CD14-positive monocyte (primary cell): ENCODE results near the gene SELENOF. TPM values are rescaled to one million over a fixed set of nuclear protein-coding genes. Genes with fewer than 3 reads are reported as not detected.

Source experiments
- DNase-seq, 3 donors: peaks; one replicate each; pipeline ENCODE4 v3.0.0-alpha.2; 2011 to 2022
- H2AFZ ChIP-seq: 2 replicates; pipeline ENCODE4 v1.6.0; 2012; ENCODE audit warnings: mild to moderate bottlenecking, low read depth, low read length, inconsistent platforms; ENCODE audit not compliant: insufficient read depth, poor library complexity, severe bottlenecking
- H3K27ac ChIP-seq, 2 donors: 1 replicate in 1 of 2; 2 replicates in 1 of 2; pipeline ENCODE4 v1.5.1; 2012 to 2013; ENCODE audit warnings: low read length in 2 of 2, control low read depth in 1 of 2, inconsistent platforms in 1 of 2, low read depth in 1 of 2, mild to moderate bottlenecking in 1 of 2
- H3K27me3 ChIP-seq, 2 donors: one replicate each; pipeline versions ENCODE4 v1.6.0 to v1.6.1; 2011 to 2013; ENCODE audit warnings: low read length in 2 of 2; ENCODE audit not compliant: control insufficient read depth in 2 of 2, insufficient read depth in 2 of 2
- H3K36me3 ChIP-seq, 2 donors: replicated peaks in 1 of 2; 1 replicate in 1 of 2; 2 replicates in 1 of 2; pipeline versions ENCODE4 v1.5.1 to v1.6.1; 2012 to 2013; ENCODE audit warnings: low read length in 2 of 2, control low read depth in 1 of 2, inconsistent platforms in 1 of 2, mild to moderate bottlenecking in 1 of 2; ENCODE audit not compliant: insufficient read depth in 2 of 2, control insufficient read depth in 1 of 2
- H3K4me1 ChIP-seq, 2 donors: 1 replicate in 1 of 2; 2 replicates in 1 of 2; pipeline versions ENCODE4 v1.5.1 to v1.6.1; 2012 to 2013; ENCODE audit warnings: low read length in 2 of 2, control low read depth in 1 of 2, inconsistent platforms in 1 of 2, mild to moderate bottlenecking in 1 of 2, moderate library complexity in 1 of 2; ENCODE audit not compliant: insufficient read depth in 2 of 2, control insufficient read depth in 1 of 2
- H3K4me2 ChIP-seq: replicated peaks from 2 replicates; pipeline ENCODE3; 2012; ENCODE audit warnings: low read length, moderate library complexity, mild to moderate bottlenecking; ENCODE audit not compliant: poor library complexity, severe bottlenecking; ENCODE audit errors: extremely low read depth
- H3K4me3 ChIP-seq, 3 experiments: fragments of 200-600 bp in 1 of 3; sonication (generic) in 1 of 3; replicated peaks in 1 of 3; 1 replicate in 2 of 3; 2 replicates in 1 of 3; pipeline ENCODE4 v1.5.1; 2011 to 2013; ENCODE audit warnings: low read length in 3 of 3, mild to moderate bottlenecking in 3 of 3, control low read depth in 2 of 3, low read depth in 2 of 3, inconsistent platforms in 1 of 3, moderate library complexity in 1 of 3
- H3K79me2 ChIP-seq: 2 replicates; pipeline ENCODE4 v1.6.0; 2012; ENCODE audit warnings: mild to moderate bottlenecking, control low read depth, inconsistent platforms, low read length, moderate library complexity; ENCODE audit not compliant: insufficient read depth
- H3K9ac ChIP-seq: 2 replicates; pipeline ENCODE4 v1.6.0; 2017; ENCODE audit warnings: low read length, mild to moderate bottlenecking; ENCODE audit not compliant: insufficient read depth, poor library complexity, severe bottlenecking
- H3K9me3 ChIP-seq, 2 donors: replicated peaks in 1 of 2; 1 replicate in 1 of 2; 2 replicates in 1 of 2; pipeline versions ENCODE4 v1.5.1 to v1.6.1; 2012 to 2013; ENCODE audit warnings: low read length in 2 of 2, control low read depth in 1 of 2; ENCODE audit not compliant: control insufficient read depth in 1 of 2, insufficient read depth in 1 of 2
- H4K20me1 ChIP-seq: 2 replicates; pipeline ENCODE4 v1.6.0; 2012; ENCODE audit warnings: mild to moderate bottlenecking, low read length, control low read depth, moderate library complexity; ENCODE audit not compliant: insufficient read depth
- H3K27ac Mint-ChIP-seq, 7 donors: one replicate each; pipeline ENCODE4 v1.8.0; 2020; ENCODE audit warnings: mild to moderate bottlenecking in 7 of 7, mixed read lengths in 7 of 7, moderate library complexity in 6 of 7, inconsistent platforms in 2 of 7
- H3K27me3 Mint-ChIP-seq, 3 donors: one replicate each; pipeline ENCODE4 v1.8.0; 2021 to 2022; ENCODE audit warnings: low read depth in 3 of 3, mild to moderate bottlenecking in 3 of 3, mixed read lengths in 3 of 3, moderate library complexity in 3 of 3, inconsistent platforms in 1 of 3
- H3K36me3 Mint-ChIP-seq, 2 donors: one replicate each; pipeline ENCODE4 v1.8.0; 2020; ENCODE audit warnings: mixed read lengths in 2 of 2, inconsistent platforms in 1 of 2, mild to moderate bottlenecking in 1 of 2
- H3K4me1 Mint-ChIP-seq: one replicate; pipeline ENCODE4 v1.8.0; 2020; ENCODE audit warnings: mild to moderate bottlenecking, mixed read lengths
- H3K4me3 Mint-ChIP-seq, 2 donors: one replicate each; pipeline ENCODE4 v1.8.0; 2020; ENCODE audit warnings: mild to moderate bottlenecking in 2 of 2, mixed read lengths in 2 of 2, moderate library complexity in 1 of 2
- H3K9me3 Mint-ChIP-seq, 7 donors: one replicate each; pipeline ENCODE4 v1.8.0; 2020 to 2022; ENCODE audit warnings: mixed read lengths in 7 of 7, mild to moderate bottlenecking in 6 of 7, moderate library complexity in 6 of 7, inconsistent platforms in 2 of 7
- WGBS: methylation state at CpG from one replicate; pipeline ENCODE4 v1.1.5; 2013; ENCODE audit warnings: missing lambda C conversion rate; ENCODE audit not compliant: insufficient coverage; 5-methylcytosine and 5-hydroxymethylcytosine counted together
- intact Hi-C, 2 donors: fragments of 100-400 bp; cut with micrococcal nuclease; formaldehyde crosslinking; loops; one replicate each; pipeline versions ENCODE4 v1.15.0 to v1.15.1; 2023
- polyA plus RNA-seq, 3 donors: library from polyadenylated mRNA; depleted of rRNA in 1 of 3; unstranded in 2 of 3; stranded (reverse) in 1 of 3; fragments of 300-500 nt in 2 of 3; fragments of >200 nt in 1 of 3; fragmentation: Illumina TruSeq in 2 of 3; gene quantifications; 1 replicate in 2 of 3; 2 replicates in 1 of 3; pipeline ENCODE4 v1.2.3, GENCODE V29; 2012 to 2021
- TF ChIP-seq, protein P1 (sequence below): fragments of 200-600 bp; IDR thresholded peaks from one replicate; pipeline ENCODE4 v1.8.0; 2022; ENCODE audit warnings: antibody characterized with exemption, mild to moderate bottlenecking

The SELENOF gene
- polyA plus RNA-seq, 3 donors: 111 to 357 (median 339) TPM

- Histone ChIP-seq H3K27ac (no peak overlapping the region), H3K9me3 (no peaks in the 10 kb centered on the region), H3K4me1 (peaks cover 17 to 22% of the 10 kb centered on the region in 2 donors), H3K79me2 (peaks cover 58% of the 10 kb centered on the region), H3K36me3 (no peaks in the 10 kb centered on the region), H3K4me2 (no peak overlapping the region), H2AFZ (no peak overlapping the region), H3K4me3 (no peak overlapping the region), H3K27me3 (no peaks in the 10 kb centered on the region), H4K20me1 (peaks cover 14% of the 10 kb centered on the region), H3K9ac (no peak overlapping the region)
- no peaks in the 10 kb centered on the region for H3K27me3 Mint-ChIP-seq
- DNase-seq: no peak
- intact Hi-C loops: loop anchor here (5.0 to 10.0 kb wide), 3 partner anchors 142 to 418 kb away; partner anchors contain the start of gene SH3GLB1 (in 1 of the 2)
- no CpG with 5 or more reads among the region's 1 CpG for WGBS
- TF ChIP-seq, protein P1, sequence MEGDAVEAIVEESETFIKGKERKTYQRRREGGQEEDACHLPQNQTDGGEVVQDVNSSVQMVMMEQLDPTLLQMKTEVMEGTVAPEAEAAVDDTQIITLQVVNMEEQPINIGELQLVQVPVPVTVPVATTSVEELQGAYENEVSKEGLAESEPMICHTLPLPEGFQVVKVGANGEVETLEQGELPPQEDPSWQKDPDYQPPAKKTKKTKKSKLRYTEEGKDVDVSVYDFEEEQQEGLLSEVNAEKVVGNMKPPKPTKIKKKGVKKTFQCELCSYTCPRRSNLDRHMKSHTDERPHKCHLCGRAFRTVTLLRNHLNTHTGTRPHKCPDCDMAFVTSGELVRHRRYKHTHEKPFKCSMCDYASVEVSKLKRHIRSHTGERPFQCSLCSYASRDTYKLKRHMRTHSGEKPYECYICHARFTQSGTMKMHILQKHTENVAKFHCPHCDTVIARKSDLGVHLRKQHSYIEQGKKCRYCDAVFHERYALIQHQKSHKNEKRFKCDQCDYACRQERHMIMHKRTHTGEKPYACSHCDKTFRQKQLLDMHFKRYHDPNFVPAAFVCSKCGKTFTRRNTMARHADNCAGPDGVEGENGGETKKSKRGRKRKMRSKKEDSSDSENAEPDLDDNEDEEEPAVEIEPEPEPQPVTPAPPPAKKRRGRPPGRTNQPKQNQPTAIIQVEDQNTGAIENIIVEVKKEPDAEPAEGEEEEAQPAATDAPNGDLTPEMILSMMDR: no peak
- H3K36me3 Mint-ChIP-seq: peaks cover 0 to 5% of the 10 kb centered on the region in 2 donors
- H3K4me1 Mint-ChIP-seq: peaks cover 16% of the 10 kb centered on the region
- no peak overlapping the region for H3K27ac Mint-ChIP-seq
- peaks cover 0 to 6% (median 4%) of the 10 kb centered on the region in 7 donors for H3K9me3 Mint-ChIP-seq
- H3K4me3 Mint-ChIP-seq: no peak overlapping the region
These were observed 2.8 kb upstream of the SELENOF start for GRCh38 chr1:86916752-86917151.

GRCh38 chr1:86915737-86916235 is 1.9 kb upstream of the SELENOF start:
- H3K27ac ChIP-seq: peak overlapping the region; percentile 62 to 74
- Mint-ChIP-seq H3K36me3 (peaks cover under 1 to 10% of the 10 kb centered on the region in 2 donors), H3K27ac (no peak overlapping the region)

More at GRCh38 chr1:86915737-86916235, 1.9 kb upstream of the SELENOF start:
- Histone ChIP-seq H2AFZ (peak overlapping the region; percentile 94), H3K4me1 (peaks cover 17 to 22% of the 10 kb centered on the region in 2 donors), H3K9ac (peak overlapping the region; percentile 74), H3K4me3 (peak overlapping the region; percentile 58 to 99 (median 83)), H3K79me2 (peaks cover 68% of the 10 kb centered on the region), H3K4me2 (peak overlapping the region; percentile 92), H4K20me1 (peaks cover 23% of the 10 kb centered on the region), H3K9me3 (no peaks in the 10 kb centered on the region), H3K36me3 (peaks cover 0 to 2% of the 10 kb centered on the region in 2 donors), H3K27me3 (no peaks in the 10 kb centered on the region)
- TF ChIP-seq, protein P1: no peak
- 8% methylated on average over 14 of the region's 14 CpGs for WGBS
- peak in 1 of 3 donors; percentile 12 for DNase-seq
- H3K9me3 Mint-ChIP-seq: no peaks in the 10 kb centered on the region
- H3K27me3 Mint-ChIP-seq: no peaks in the 10 kb centered on the region
- H3K4me3 Mint-ChIP-seq: no peak overlapping the region
- peaks cover 24% of the 10 kb centered on the region for H3K4me1 Mint-ChIP-seq
- intact Hi-C loops: loop anchor here (2.0 to 10.0 kb wide), 4 partner anchors 141 to 419 kb away; partner anchors contain the start of gene SH3GLB1 (in 2 of the 2)
